H1 (cell line): ENCODE results near the gene PDRG1.

Source experiments
- BACH1 ChIP-seq: IDR thresholded peaks from 2 replicates; pipeline ENCODE4 v1.6.1; 2012; ENCODE audit warnings: low read length, improper control_type of control experiment
- GABPA ChIP-seq: IDR thresholded peaks from 2 replicates; pipeline ENCODE4 v1.6.1; 2011; ENCODE audit warnings: mild to moderate bottlenecking, low read length, moderate library complexity, borderline replicate concordance; ENCODE audit not compliant: insufficient read depth
- POLR2AphosphoS5 ChIP-seq: IDR thresholded peaks from 2 replicates; pipeline ENCODE4 v1.6.1; 2011; ENCODE audit warnings: low read depth, low read length
- TCF12 ChIP-seq: IDR thresholded peaks from 2 replicates; pipeline ENCODE4 v1.6.1; 2011; ENCODE audit warnings: low read depth, mild to moderate bottlenecking, low read length
- TEAD4 ChIP-seq: IDR thresholded peaks from 2 replicates; pipeline ENCODE4 v1.6.1; 2012; ENCODE audit warnings: low read depth, low read length, inconsistent platforms, mixed read lengths
- TF ChIP-seq, protein P1 (sequence below): IDR thresholded peaks from 2 replicates; pipeline ENCODE4 v1.6.1; 2012; ENCODE audit warnings: inconsistent platforms
- TF ChIP-seq, protein P2 (sequence below), 3 experiments: IDR thresholded peaks; 1 replicate in 2 of 3; 2 replicates in 1 of 3; pipeline versions ENCODE4 v1.5.1 to v1.6.1; 2011; ENCODE audit warnings: low read length in 3 of 3, mild to moderate bottlenecking in 3 of 3, inconsistent platforms in 2 of 3, low read depth in 1 of 3, moderate library complexity in 1 of 3; ENCODE audit not compliant: insufficient read depth in 1 of 3; ENCODE audit errors: control extremely low read depth in 1 of 3

DNA sequence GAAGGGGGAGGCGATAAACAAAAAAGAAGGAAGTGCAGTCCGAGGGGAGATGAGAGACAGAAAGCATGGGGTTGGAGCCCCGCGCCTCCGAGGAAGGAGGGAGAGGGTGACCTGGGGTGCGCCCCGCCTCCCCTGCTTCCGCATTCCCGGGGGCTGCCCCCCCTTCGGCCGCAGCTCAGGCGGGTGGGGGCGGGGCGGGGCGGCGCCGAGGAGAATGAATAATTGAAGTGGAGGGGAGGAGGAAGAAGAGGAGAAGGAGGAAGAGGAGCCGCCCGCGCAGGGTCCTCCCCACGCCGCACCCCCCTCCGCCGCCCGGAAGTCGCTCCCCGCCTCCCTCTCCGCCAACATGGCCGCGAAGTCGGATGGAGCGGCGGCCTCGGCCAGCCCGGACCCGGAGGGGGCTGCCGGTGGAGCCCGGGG lies 16.0 kb upstream of the PDRG1 start, which contains the start of gene XKR7:
- TF ChIP-seq, protein P1, sequence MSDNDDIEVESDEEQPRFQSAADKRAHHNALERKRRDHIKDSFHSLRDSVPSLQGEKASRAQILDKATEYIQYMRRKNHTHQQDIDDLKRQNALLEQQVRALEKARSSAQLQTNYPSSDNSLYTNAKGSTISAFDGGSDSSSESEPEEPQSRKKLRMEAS = 0 out of 2 replicates have a peak, but pooled peaks have one; percentile 30
- TF ChIP-seq POLR2AphosphoS5 = no peak
- TF ChIP-seq GABPA = no peak
- peak; percentile 94 for TF ChIP-seq TEAD4
- TF ChIP-seq, protein P2, sequence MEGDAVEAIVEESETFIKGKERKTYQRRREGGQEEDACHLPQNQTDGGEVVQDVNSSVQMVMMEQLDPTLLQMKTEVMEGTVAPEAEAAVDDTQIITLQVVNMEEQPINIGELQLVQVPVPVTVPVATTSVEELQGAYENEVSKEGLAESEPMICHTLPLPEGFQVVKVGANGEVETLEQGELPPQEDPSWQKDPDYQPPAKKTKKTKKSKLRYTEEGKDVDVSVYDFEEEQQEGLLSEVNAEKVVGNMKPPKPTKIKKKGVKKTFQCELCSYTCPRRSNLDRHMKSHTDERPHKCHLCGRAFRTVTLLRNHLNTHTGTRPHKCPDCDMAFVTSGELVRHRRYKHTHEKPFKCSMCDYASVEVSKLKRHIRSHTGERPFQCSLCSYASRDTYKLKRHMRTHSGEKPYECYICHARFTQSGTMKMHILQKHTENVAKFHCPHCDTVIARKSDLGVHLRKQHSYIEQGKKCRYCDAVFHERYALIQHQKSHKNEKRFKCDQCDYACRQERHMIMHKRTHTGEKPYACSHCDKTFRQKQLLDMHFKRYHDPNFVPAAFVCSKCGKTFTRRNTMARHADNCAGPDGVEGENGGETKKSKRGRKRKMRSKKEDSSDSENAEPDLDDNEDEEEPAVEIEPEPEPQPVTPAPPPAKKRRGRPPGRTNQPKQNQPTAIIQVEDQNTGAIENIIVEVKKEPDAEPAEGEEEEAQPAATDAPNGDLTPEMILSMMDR (IDR thresholded peaks at IDR 0.05; ENCODE audit: control extremely low read depth in 1 of 3, insufficient read depth in 1 of 3, low read depth in 1 of 3, low read length in 3 of 3) = no peak
- no peak for TF ChIP-seq TCF12
- no peak for TF ChIP-seq BACH1
